PC-3 (cell line): ENCODE measurements around the gene OSBPL8.

ENCODE experiments used
- EZH2 ChIP-seq: fragments of 300-600 bp; sonication (generic); IDR thresholded peaks from one replicate; pipeline ENCODE4 v1.6.1; 2017; ENCODE audit warnings: antibody characterized with exemption, mild to moderate bottlenecking, low read length; ENCODE audit not compliant: unreplicated experiment
- EZH2phosphoT487 ChIP-seq: fragments of 300-600 bp; sonication (generic); IDR thresholded peaks from 2 replicates; pipeline ENCODE4 v1.6.1; 2018; ENCODE audit warnings: mild to moderate bottlenecking, antibody characterized with exemption, low read length, borderline replicate concordance

- no peak for TF ChIP-seq EZH2
- TF ChIP-seq EZH2phosphoT487, result no peak
Measured at GRCh38 chr12:76503957-76504356, 55.6 kb downstream of the OSBPL8 start.
